ENCODE measurements around the gene SOX9.

SOX9 gene

GRCh38 chr17:72165192-72165866, 44.5 kb downstream of the SOX9 start:
- TF ChIP-seq, protein P1, sequence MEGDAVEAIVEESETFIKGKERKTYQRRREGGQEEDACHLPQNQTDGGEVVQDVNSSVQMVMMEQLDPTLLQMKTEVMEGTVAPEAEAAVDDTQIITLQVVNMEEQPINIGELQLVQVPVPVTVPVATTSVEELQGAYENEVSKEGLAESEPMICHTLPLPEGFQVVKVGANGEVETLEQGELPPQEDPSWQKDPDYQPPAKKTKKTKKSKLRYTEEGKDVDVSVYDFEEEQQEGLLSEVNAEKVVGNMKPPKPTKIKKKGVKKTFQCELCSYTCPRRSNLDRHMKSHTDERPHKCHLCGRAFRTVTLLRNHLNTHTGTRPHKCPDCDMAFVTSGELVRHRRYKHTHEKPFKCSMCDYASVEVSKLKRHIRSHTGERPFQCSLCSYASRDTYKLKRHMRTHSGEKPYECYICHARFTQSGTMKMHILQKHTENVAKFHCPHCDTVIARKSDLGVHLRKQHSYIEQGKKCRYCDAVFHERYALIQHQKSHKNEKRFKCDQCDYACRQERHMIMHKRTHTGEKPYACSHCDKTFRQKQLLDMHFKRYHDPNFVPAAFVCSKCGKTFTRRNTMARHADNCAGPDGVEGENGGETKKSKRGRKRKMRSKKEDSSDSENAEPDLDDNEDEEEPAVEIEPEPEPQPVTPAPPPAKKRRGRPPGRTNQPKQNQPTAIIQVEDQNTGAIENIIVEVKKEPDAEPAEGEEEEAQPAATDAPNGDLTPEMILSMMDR (IDR thresholded peaks at IDR 0.05; ENCODE audit: insufficient read depth, missing control alignments): no peak
- FAIRE-seq: no peak

DNA sequence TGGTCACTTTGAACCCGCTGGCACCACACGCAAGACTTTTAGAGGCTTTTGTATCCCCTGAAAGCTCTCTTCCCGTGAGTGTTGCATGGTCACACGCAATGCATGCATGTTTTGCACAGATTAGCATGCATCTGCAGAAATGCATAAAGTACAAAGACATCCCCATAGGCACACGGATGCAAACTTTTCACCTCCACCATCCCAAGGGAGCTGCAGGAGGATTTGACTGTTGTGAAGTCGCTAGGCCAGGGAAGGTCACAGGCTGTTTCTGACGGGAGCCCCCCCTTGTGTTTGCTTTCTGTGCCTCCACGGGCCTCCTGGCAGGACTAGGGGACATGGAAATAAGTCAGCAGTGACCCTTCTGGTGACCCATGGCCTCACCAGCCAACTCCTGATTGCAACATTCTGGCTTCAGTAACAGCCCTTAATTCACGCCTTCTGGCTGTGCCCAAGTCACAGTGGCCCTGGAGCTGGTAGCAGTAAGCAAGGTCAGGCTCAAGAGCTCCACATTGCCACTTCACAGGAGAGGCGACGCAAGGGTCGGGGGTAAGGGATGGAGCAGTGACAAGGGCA, 45.1 kb downstream of the SOX9 start:
- FAIRE-seq (no peak), DNase-seq (ENCODE audit: insufficient read length, low spot score) (no peak)
- TF ChIP-seq, protein P1 (IDR thresholded peaks at IDR 0.05; ENCODE audit: insufficient read depth, missing control alignments): no peak

More at GRCh38 chr17:72165192-72165866, 44.5 kb downstream of the SOX9 start:
- no peak for DNase-seq (ENCODE audit: insufficient read length, low spot score)

GRCh38 chr17:72167593-72167992, 46.8 kb downstream of the SOX9 start:
- TF ChIP-seq, protein P1 (IDR thresholded peaks at IDR 0.05; ENCODE audit: insufficient read depth, missing control alignments): no peak
- DNase-seq (ENCODE audit: insufficient read length, low spot score): no peak
- FAIRE-seq: no peak

- FAIRE-seq (no peak), DNase-seq (ENCODE audit: insufficient read length, low spot score) (no peak)
- TF ChIP-seq, protein P1 (IDR thresholded peaks at IDR 0.05; ENCODE audit: insufficient read depth, missing control alignments): no peak
Measured at GRCh38 chr17:72169823-72170222, 49.0 kb downstream of the SOX9 start.

DNA sequence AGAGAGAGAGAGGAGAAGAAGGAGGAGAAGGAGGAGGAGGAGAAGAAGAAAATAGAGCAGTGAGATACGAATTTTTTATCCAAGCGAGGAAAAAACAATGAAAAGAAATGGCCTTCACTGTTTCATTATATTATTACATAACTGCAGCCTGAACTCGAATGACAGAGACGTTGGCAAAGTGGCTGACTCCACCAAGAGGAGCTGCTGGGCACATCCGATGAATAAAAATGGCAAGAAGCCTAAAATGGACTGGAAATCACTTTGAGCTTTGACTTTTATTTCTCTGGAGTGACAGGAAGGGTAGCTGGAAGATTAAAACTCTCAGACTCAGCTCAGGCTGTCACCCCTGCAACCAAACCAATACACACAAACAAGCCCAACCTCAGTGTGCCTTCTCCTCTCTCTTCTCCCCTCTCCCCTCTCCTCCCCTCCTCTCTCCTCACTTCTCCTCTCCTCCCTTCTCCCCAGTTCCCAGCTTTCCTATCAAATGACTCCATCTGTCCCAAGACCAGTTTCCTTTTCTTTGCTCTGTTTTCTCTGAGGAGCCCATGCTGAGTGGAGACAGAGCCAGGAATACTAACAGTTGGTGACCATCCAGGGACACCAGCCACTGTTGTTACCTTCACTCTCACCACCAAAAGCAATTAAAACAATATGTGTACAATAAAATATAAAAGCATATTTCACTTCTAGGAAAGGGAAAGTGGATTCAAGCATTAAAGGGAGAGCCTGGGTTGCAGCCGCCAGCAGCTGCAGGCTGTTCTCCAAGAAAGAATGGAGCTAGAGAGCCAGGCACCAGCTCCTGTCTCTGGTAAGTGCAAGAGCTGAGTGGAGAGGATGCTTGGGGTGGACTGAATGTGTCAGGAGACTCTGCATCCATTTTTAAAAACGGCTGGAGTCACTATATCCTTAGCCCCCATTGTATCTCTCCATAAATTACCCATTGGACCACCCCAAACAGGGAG, 51.2 kb downstream of the SOX9 start:
- TF ChIP-seq, protein P1 (IDR thresholded peaks at IDR 0.05; ENCODE audit: insufficient read depth, missing control alignments): no peak
- DNase-seq (ENCODE audit: insufficient read length, low spot score) (no peak), FAIRE-seq (no peak)

GRCh38 chr17:72173499-72174116, 52.8 kb downstream of the SOX9 start:
- DNase-seq (ENCODE audit: insufficient read length, low spot score): no peak
- TF ChIP-seq, protein P1 (IDR thresholded peaks at IDR 0.05; ENCODE audit: insufficient read depth, missing control alignments): no peak

More at GRCh38 chr17:72173499-72174116, 52.8 kb downstream of the SOX9 start:
- FAIRE-seq: no peak

Measured in D721Med (cell line).